ENCODE data around the gene DTX1. TPM values are rescaled to one million over a fixed set of nuclear protein-coding genes. Genes with fewer than 3 reads are reported as not detected.

Gene DTX1
- total RNA-seq, 2 experiments from 2014 or later, result 0.55 to 0.57 TPM

- H3K9me3 Mint-ChIP-seq, result no peaks in the 10 kb centered on the region
- DNase-seq (no peak), ATAC-seq (ENCODE audit: low read depth) (no peak)
- H3K27ac Mint-ChIP-seq, result peak overlapping the region; percentile 49
- H3K4me1 Mint-ChIP-seq, result peaks cover 40% of the 10 kb centered on the region
- peak overlapping the region; percentile 78 for H3K4me3 Mint-ChIP-seq
- POLR2A ChIA-PET, result interaction anchor here (0.7 kb wide), 1 partner anchor 16 kb away, joined by 5 read pairs; no protein-coding TSS in a partner anchor
- H3K27me3 Mint-ChIP-seq, result peaks cover 4% of the 10 kb centered on the region
- H3K36me3 Mint-ChIP-seq, result no peaks in the 10 kb centered on the region
Measured at GRCh38 chr12:113087193-113087592, 30.7 kb downstream of the DTX1 start.

GRCh38 chr12:113088037-113088436 is 31.5 kb downstream of the DTX1 start:
- ATAC-seq (ENCODE audit: low read depth), result no peak
- H3K36me3 Mint-ChIP-seq, result no peaks in the 10 kb centered on the region
- H3K27ac Mint-ChIP-seq, result peak overlapping the region; percentile 67

DNA sequence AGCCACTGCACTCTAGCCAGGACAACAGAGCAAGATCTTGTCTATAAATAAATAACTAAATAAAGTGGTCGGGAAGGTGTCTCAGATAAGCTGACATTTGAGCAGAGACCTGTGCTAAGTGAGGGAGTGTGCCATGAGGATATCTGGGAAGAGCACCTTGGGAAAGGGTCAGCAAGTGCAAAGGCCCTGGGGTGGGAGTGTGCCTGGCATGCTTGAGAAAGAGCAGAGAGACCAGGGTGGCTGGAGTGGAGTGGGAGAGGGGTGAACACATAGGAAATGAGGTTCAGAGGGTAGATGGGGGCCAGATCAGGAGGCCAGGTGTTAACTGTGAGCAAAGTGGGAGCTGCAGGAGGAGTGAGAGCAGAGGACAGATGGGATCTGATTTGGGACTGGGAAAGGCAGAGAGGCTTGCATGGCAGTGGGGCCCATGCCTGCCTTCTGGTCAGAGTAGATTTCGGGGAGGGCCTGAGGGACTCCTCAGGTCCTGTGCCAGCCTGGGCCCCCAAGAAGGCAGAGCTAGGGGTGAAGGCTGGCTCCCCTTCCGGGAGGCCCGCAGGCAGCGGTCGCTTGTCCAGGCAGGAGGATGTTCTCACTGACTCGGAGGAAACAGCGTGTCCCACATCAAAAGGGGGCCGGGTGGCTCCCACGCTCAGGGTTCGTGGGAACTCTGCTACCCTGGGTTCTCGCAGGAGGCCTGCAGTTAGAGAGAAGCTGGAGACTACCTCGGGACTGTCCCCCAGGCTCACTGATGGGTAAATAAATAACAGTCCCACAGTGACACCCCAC is 32.6 kb downstream of the DTX1 start:
- H3K4me3 Mint-ChIP-seq, result peak overlapping the region; percentile 43

More at GRCh38 chr12:113088037-113088436, 31.5 kb downstream of the DTX1 start:
- H3K9me3 Mint-ChIP-seq, result no peaks in the 10 kb centered on the region
- H3K4me1 Mint-ChIP-seq, result peaks cover 42% of the 10 kb centered on the region
- no peak overlapping the region for H3K4me3 Mint-ChIP-seq
- no peak for DNase-seq
- POLR2A ChIA-PET, result no interaction called here
- peaks cover 7% of the 10 kb centered on the region for H3K27me3 Mint-ChIP-seq

DNA sequence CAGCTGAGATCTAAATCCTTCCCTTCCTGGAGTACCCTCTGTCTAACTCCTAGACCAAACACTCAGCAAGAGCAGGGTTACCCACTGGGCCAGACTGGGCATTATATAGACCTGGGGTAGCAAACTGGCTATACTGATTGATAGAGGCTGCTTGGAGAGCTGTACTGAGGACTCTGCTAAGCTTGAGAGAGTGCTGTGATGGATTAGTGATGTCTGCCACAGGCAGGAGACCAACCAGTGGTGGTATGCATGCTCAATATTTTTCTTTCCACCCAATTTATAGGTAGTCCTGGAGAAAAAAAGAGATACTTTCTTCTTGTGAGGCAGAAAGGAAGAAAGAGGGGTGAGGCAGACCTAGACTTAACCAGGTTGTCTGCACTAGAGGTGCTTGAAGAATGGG is 33.3 kb downstream of the DTX1 start:
- H3K27ac Mint-ChIP-seq, result no peak overlapping the region
- DNase-seq (no peak), ATAC-seq (ENCODE audit: low read depth) (peak; percentile 21)
- H3K27me3 Mint-ChIP-seq, result peaks cover 7% of the 10 kb centered on the region
- H3K4me1 Mint-ChIP-seq, result peaks cover 40% of the 10 kb centered on the region
- POLR2A ChIA-PET, result interaction anchor here (0.6 to 1.5 kb wide), 4 partner anchors 14 to 183 kb away, joined by 3 to 5 read pairs (median 4); partner anchors contain the start of gene OAS1
- no peaks in the 10 kb centered on the region for H3K9me3 Mint-ChIP-seq
- no peaks in the 10 kb centered on the region for H3K36me3 Mint-ChIP-seq
- peak overlapping the region; percentile 43 for H3K4me3 Mint-ChIP-seq

More for the DNA sequence above, 32.6 kb downstream of the DTX1 start:
- H3K4me1 Mint-ChIP-seq, result peaks cover 40% of the 10 kb centered on the region
- POLR2A ChIA-PET, result interaction anchor here (0.6 to 1.5 kb wide), 4 partner anchors 15 to 182 kb away, joined by 3 to 5 read pairs (median 4); partner anchors contain the start of gene OAS1
- H3K9me3 Mint-ChIP-seq, result no peaks in the 10 kb centered on the region
- DNase-seq (peak; percentile 66), ATAC-seq (ENCODE audit: low read depth) (peak; percentile 73)
- H3K27ac Mint-ChIP-seq, result peak overlapping the region; percentile 72
- H3K36me3 Mint-ChIP-seq, result no peaks in the 10 kb centered on the region
- peaks cover 7% of the 10 kb centered on the region for H3K27me3 Mint-ChIP-seq

- Mint-ChIP-seq H3K36me3 (no peaks in the 10 kb centered on the region), H3K9me3 (no peaks in the 10 kb centered on the region), H3K27me3 (peaks cover 4% of the 10 kb centered on the region), H3K4me1 (peaks cover 37% of the 10 kb centered on the region), H3K27ac (no peak overlapping the region), H3K4me3 (no peak overlapping the region)
- ATAC-seq (ENCODE audit: low read depth), result no peak
- POLR2A ChIA-PET, result no interaction called here
- DNase-seq, result no peak
Measured at GRCh38 chr12:113090740-113091139, 34.2 kb downstream of the DTX1 start.

DNA sequence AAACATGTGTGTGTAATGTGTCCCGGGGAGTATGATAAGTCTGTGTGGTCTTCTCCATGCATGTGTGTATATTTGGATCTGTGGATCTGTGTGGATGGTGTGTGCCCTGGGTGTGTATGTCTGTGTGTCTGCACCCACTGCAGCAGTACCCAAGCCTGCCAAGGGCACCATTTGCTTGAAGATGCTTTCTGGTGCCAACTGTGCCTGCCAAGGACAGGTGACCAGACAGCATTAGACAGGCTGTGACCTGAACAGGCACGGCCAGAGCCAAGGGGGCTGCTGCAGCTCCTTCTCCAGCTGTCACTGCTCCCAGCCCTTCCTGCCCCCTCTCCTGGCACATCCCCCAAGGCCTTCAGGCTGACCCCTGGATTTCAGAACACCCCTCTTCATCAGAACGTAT is 35.0 kb downstream of the DTX1 start:
- ATAC-seq (ENCODE audit: low read depth), result no peak
- Mint-ChIP-seq H3K4me1 (peaks cover 30% of the 10 kb centered on the region), H3K27ac (no peak overlapping the region), H3K4me3 (no peak overlapping the region), H3K27me3 (peaks cover 4% of the 10 kb centered on the region), H3K36me3 (no peaks in the 10 kb centered on the region), H3K9me3 (no peaks in the 10 kb centered on the region)
- no peak for DNase-seq
- POLR2A ChIA-PET, result no interaction called here

DNA sequence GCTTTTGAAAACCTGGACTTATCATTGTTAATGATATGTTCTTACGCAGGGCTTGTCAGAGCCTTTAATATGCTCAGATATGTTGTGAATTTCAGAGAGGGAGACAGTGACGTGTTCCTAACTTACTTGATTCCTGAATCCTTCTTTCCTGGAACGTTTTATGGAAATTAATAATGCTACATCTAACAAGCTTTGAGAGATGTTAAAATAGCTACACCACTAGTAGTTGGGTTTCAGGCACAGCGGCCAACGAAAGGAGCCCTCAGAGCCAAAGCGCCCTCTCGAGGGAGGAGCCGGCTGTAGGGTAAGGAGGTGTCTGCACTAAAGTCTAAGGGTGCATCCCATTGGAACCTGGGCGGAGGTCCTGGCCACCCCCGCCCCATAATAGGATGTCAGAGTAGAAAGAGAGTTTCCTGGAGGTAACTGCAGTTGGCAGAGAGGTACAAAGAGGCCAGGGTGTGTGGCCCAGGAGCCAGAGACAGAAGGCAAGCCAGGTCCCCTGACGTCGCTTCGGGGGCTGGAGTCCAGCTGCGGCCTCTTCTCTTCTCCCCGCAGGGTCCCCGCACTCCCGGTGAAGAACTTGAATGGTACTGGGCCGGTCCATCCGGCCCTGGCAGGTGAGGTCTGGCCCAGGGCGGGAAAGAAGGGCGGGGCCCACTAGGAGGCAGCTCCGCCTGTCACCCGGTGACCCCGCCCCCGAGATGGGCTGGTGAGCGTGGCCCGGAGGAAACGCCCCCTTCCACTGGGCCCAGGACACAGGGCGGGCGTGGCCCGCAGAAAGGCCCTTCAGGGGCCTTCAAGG is 36.3 kb downstream of the DTX1 start:
- no peak overlapping the region for H3K4me3 Mint-ChIP-seq

DNA sequence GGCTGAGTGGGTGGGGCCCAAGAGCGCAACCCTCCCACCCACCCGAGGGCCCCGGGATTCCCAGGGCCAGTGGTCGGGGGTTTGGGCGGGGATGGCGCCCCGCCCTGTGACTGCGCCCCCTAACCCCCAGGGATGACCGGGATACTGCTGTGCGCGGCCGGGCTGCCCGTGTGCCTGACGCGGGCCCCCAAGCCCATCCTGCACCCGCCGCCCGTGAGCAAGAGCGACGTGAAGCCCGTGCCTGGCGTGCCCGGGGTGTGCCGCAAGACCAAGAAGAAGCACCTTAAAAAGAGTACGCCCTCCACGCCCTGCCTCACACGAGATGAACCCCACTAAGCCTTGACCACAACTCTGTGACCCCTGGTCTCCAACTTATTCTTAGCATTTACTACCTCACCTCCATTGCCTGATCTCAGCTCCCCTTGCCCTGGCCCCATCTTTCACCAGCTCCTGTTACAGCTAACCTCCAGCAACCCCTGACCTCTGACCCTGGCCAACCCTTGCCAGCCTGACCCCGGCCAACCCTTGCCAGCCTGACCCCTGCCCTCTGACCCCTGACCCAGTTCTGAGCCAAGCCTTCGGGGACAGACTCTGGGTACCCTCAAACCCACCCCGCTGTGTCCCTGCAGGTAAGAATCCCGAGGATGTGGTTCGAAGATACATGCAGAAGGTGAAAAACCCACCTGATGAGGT is 37.0 kb downstream of the DTX1 start:
- H3K27me3 Mint-ChIP-seq, result peaks cover 4% of the 10 kb centered on the region
- no peak for DNase-seq
- no peak overlapping the region for H3K27ac Mint-ChIP-seq
- no peak overlapping the region for H3K4me3 Mint-ChIP-seq
- POLR2A ChIA-PET, result no interaction called here
- ATAC-seq (ENCODE audit: low read depth), result no peak
- no peaks in the 10 kb centered on the region for H3K36me3 Mint-ChIP-seq
- H3K9me3 Mint-ChIP-seq, result no peaks in the 10 kb centered on the region
- peaks cover 20% of the 10 kb centered on the region for H3K4me1 Mint-ChIP-seq

More for the DNA sequence above, 36.3 kb downstream of the DTX1 start:
- no peaks in the 10 kb centered on the region for H3K9me3 Mint-ChIP-seq
- H3K36me3 Mint-ChIP-seq, result no peaks in the 10 kb centered on the region
- DNase-seq, result no peak
- no peak for ATAC-seq (ENCODE audit: low read depth)
- H3K27ac Mint-ChIP-seq, result no peak overlapping the region
- peaks cover 21% of the 10 kb centered on the region for H3K4me1 Mint-ChIP-seq
- POLR2A ChIA-PET, result no interaction called here
- peaks cover 4% of the 10 kb centered on the region for H3K27me3 Mint-ChIP-seq

DNA sequence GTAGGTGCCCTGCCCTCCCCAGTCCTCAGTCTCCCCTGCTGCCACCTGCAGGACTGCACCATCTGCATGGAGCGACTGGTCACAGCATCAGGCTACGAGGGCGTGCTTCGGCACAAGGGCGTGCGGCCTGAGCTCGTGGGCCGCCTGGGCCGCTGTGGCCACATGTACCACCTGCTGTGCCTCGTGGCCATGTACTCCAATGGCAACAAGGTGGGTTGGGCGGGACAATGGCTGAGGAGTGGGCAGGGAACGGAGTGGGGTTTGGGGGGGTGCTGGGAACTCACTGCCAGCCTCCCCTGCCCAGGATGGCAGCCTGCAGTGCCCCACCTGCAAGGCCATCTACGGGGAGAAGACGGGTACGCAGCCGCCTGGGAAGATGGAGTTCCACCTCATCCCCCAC is 38.2 kb downstream of the DTX1 start:
- H3K4me3 Mint-ChIP-seq, result no peak overlapping the region
- DNase-seq (no peak), ATAC-seq (ENCODE audit: low read depth) (no peak)
- H3K27me3 Mint-ChIP-seq, result peaks cover 4% of the 10 kb centered on the region
- POLR2A ChIA-PET, result interaction anchor here (0.5 kb wide), 1 partner anchor 33 kb away, joined by 5 read pairs; no protein-coding TSS in a partner anchor
- no peak overlapping the region for H3K27ac Mint-ChIP-seq
- no peaks in the 10 kb centered on the region for H3K9me3 Mint-ChIP-seq
- peaks cover 12% of the 10 kb centered on the region for H3K4me1 Mint-ChIP-seq
- H3K36me3 Mint-ChIP-seq, result no peaks in the 10 kb centered on the region

- POLR2A ChIA-PET, result no interaction called here
- Mint-ChIP-seq H3K9me3 (no peaks in the 10 kb centered on the region), H3K36me3 (no peaks in the 10 kb centered on the region), H3K27me3 (peaks cover 4% of the 10 kb centered on the region), H3K27ac (no peak overlapping the region), H3K4me3 (no peak overlapping the region), H3K4me1 (peaks cover 7% of the 10 kb centered on the region)
- DNase-seq (no peak), ATAC-seq (ENCODE audit: low read depth) (no peak)
Measured at GRCh38 chr12:113095405-113095804, 38.9 kb downstream of the DTX1 start.

DNA sequence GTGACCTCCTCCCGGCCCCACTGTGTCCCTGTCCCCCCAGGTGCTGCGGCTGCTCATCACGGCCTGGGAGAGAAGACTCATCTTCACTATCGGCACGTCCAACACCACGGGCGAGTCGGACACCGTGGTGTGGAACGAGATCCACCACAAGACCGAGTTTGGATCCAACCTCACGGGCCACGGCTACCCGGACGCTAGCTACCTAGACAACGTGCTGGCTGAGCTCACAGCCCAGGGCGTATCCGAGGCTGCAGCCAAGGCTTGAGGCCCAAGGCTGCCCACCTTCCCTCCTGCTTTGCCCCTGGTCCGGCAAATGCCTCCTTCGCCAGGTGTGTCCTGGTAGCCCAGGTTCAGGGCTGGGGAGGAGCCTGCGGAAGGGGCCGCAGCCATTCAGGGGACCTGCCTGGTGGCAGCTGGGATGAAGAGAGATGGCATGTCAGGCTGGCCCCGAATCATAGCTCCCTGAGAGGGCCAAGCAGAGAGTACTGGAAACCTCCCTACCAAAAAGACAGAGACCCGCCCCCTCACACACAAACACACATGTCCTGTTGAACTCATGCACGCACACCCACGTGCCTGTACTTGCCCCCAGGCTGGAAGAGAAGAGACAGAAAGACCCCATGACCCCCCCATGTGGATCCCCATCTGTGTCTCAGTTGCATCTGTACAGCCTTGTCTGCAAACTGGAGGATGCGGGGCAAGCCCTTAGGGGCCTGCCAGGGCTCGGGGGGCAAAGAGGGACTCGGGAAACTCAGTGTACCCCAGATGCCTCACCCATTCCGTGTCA is 40.3 kb downstream of the DTX1 start:
- no peaks in the 10 kb centered on the region for H3K36me3 Mint-ChIP-seq
- H3K27me3 Mint-ChIP-seq, result peaks cover 6% of the 10 kb centered on the region
- POLR2A ChIA-PET, result interaction anchor here (0.7 kb wide), 1 partner anchor 57 kb away, joined by 5 read pairs; no protein-coding TSS in a partner anchor
- ATAC-seq (ENCODE audit: low read depth) (no peak), DNase-seq (no peak)
- no peaks in the 10 kb centered on the region for H3K9me3 Mint-ChIP-seq
- H3K4me1 Mint-ChIP-seq, result peaks cover 4% of the 10 kb centered on the region
- H3K27ac Mint-ChIP-seq, result no peak overlapping the region
- no peak overlapping the region for H3K4me3 Mint-ChIP-seq

DNA sequence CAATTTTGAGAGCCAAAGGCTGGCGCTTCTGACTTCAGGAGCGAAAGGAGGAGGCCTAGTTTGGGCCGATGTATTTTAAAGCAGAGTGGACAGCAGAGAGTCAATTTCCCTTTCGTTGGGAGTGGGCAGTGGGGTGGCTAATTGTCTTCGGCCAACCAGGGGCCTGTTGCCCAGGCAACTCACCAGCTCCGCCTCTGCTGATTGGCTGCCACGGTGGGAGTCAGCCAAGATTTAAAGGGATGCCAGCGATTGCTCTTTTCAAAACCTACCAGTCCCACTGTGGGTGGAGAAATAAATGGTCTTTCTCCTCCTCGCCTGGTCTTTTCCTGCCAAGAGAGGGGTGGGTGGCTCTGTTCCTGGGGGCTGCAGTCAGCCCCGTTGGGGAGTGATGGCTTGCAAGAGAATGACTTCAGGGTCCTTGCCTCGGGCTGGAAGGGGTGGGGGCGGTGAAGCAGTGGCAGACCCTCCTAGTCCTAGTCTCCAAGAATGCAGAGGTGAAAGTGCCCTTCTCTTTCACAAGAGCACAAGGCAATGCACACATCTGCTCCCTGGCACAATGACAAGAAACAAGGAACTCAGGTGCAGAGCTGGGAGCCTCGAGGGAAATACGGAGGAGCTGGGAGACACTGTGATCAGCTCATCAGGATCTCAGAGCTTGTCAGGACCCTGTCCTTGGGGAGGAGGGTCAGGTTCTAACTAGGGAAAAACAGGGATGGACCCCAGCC is 41.3 kb downstream of the DTX1 start:
- no peak overlapping the region for H3K27ac Mint-ChIP-seq
- ATAC-seq (ENCODE audit: low read depth), result no peak

More for the DNA sequence above, 41.3 kb downstream of the DTX1 start:
- Mint-ChIP-seq H3K4me1 (peaks cover 2% of the 10 kb centered on the region), H3K27me3 (peaks cover 2% of the 10 kb centered on the region), H3K9me3 (no peaks in the 10 kb centered on the region), H3K4me3 (no peak overlapping the region), H3K36me3 (no peaks in the 10 kb centered on the region)
- no peak for DNase-seq
- POLR2A ChIA-PET, result no interaction called here

All from activated naive CD8-positive, alpha-beta T cell treated with anti-CD3 and anti-CD28 coated beads, Interleukin-2, amount 10 ng/mL, durations not matched to agents 7 days and 5 days (primary cell).